Stimulated activated CD8-positive, alpha-beta memory T cell treated with anti-CD3 and anti-CD28 coated beads, Interleukin-15, amount 100 ng/mL, for 1 hour (primary cell): Measurements from ENCODE around the gene PBRM1.
A peak's percentile ranks its signal among the peaks of the same experiment; 100 is the strongest.
"Not testable (repeated sequence)": the region's sequence is repeated elsewhere in the genome, so short reads cannot be mapped to it uniquely, and the experiment has no call there.

Experiments
- DNase-seq: peaks from one replicate; pipeline ENCODE4 v3.0.0-alpha.2; 2020; ENCODE audit warnings: low read depth

PBRM1 gene

DNA sequence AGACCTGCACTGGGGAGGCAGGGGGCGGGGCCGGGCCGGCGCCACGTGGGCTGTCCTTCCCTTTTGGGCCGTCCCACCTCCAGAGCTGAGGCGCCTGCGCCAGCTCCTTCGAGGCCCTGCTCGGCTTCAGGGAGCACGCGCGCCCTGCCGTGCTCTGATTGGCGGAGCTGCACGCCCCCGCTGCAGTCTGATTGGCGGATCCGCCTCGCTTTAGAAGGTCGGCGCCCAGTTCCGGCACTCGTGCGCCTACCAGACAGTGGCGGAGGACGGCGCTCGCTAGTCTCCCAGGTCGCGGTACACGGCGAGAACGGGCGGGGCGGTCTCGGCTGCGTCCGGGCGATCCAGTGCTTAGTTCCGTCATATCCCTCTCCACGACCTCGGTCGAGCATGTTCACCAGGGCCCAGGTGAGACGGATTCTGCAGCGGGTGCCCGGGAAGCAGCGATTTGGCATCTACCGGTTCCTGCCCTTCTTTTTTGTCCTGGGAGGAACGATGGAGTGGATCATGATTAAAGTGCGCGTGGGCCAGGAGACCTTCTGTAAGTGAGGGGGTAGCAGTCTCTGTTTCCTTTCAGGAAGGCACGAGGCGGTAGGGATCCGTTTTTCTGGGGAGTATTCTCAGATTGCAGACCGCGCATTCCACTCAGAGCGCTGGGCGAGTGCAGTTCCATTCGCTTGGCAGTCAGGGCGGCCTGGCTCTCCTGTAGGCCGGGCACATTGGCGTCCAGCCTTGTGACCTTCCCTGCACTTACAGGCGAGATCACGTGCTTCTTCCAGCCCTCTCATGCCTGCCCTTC, 149.1 kb downstream of the PBRM1 start, which contains the start of gene UQCC5:
Gene UQCC5 (plus strand): TSS at position 237 of the 796 bp plus-strand sequence. CDS start 151 bp downstream, at position 388.
- DNase-seq = peak; percentile 88

- no peak for DNase-seq
Measured at GRCh38 chr3:52536112-52536368, 149.7 kb downstream of the PBRM1 start.

DNA sequence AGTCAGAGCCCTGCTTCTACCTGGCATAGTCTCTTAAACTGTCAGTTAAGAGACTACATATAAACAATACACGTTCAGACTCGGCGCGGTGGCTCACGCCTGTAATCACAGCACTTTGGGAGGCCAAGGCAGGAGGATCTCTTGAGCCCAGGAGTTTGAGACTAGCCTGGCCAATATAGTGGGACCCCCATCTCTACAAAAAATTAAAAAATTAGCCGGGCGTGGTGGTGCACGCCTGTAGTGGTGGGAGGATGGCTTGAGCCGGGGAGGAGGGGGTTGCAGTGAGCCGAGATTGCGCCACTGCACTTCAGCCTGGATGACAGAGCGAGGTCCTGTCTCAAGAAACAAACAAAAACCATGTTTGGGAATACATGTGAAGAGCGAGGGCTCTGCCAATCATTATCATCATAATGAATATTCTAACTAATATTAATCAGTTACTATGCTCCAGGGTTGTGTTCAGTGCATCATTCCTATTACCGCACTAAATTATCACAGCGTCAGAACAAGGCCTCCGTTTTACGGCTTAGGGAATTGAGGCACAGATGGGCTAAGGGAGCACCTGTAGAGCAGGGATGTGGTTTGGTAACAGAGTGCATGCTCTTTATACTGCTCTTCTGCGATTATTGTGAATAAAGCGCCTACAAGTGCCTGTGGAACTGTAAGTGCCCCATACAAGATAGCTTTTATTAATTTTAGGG, 150.2 kb downstream of the PBRM1 start:
- DNase-seq = no peak

GRCh38 chr3:52534281-52535183, 151.2 kb downstream of the PBRM1 start:
- DNase-seq = no peak

- DNase-seq = no peak
Measured at GRCh38 chr3:52533623-52534280, 152.0 kb downstream of the PBRM1 start, which contains the start of gene NT5DC2. Gene NT5DC2 (minus strand): TSS chr3:52533857. CDS start chr3:52533737, 120 bp downstream.

DNA sequence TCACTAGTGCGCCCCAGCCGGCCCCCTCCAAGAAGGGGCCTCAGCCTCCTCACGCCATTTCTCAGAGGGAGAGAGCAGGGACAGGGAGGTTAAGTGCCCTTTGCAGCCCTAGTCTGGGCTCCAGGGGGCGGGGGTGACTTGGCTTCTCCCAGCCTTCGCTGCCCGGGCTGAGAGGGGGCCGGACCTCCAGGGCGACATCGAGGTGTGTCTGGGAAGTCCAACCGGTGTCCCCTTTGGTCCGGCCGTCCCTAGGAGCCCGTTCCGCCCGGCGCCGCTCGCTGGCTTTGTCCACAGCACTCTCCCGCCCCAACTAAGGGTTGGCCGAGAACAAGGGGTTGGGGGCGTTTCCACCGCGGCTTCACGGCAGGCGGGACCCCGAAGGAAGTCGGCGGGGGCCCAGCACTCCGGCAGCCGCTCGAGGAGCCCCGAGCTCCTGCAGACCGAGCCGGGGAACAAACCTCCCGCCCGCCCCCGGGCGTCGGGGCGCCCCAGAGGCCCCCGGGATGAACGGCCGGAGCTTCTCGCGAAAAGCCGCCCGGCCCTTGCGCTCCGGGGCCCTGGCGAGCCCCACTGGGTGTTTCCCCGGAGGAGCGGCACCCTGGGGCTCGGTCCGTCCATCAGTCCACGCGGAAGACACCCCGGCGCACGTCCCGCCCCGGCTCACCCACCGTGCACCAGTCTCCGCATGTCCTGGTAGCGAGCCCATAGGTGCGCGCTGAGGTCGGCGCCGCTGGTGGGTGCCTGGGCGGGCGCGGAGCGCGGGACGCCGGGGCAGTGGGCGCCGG, 152.7 kb downstream of the PBRM1 start:
- DNase-seq = no peak

GRCh38 chr3:52532517-52532837, 153.2 kb downstream of the PBRM1 start:
- DNase-seq = no peak

DNA sequence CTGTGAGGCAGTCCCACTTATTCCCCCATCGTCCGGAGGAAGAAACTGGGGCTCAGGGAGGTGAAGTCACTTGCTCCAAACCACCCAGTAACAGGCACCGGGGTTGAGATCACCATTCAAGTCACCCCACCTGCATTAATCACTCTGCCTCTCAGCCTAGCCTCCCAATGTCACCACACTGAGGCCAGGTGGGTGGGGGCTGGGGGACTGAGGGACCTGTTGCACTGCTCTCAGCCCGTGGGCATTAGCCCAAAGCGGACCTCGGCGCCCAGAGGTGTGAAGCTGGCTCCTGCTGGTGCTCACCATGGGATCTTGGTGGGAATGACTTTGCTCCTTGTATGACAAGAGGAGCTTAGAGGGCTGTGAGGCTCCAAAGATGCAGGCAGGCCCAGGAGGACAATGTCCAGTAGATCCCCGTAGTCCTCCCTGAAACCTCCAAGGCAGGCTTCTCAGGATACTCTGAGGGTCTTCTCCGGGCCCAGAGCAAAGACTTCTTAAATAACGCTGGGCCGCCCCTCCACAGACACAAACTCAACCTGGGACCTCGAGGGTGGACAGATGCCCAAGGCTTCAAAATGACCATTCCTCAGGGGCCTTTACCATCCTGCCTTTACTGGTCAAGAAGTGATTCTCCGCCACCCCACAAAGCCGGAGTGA, 153.7 kb downstream of the PBRM1 start:
- DNase-seq = no peak

GRCh38 chr3:52530918-52531826, 154.5 kb downstream of the PBRM1 start:
- no peak for DNase-seq

- DNase-seq = no peak
Measured at GRCh38 chr3:52529376-52530333, 156.1 kb downstream of the PBRM1 start.

DNA sequence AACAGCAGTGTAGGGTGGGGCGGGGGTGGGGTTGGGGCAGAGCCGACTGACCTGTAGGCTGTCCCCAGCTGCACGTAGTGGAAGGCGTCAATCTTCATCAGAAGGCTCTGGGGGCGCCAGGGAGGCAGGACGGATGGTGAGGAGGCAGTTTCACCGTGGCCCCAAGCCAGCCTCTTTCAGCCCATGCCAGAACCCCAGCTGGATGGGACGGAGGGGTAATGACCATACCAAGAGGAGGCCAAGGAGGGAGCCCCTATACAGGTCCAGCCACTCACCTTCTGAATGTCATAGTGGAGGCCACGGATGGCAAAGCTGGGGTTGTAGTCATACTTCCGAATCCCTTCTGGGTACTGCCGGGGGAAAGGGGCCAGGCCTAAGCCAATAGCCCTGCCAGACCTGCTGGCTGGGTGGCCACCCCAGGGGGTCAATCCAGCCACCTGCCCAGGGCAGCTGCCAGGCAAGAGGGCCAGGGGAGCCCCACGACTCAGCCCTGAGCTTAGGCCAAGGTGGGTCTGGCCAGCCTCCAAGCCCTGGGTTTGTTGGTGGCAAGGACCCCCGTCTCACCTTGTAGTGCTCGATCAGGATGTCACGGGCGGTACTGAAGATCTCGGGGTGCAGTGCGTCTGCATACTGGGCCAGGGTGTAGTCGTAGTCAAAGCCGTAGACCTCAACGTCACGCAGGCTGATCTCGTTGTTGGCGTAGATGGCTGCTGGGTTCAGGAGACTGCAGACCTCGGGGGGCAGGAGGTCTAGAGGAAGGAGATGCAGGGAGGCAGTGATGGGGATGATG, 156.9 kb downstream of the PBRM1 start:
- DNase-seq = no peak

- DNase-seq = no peak
Measured at GRCh38 chr3:52527732-52528585, 157.8 kb downstream of the PBRM1 start.

DNA sequence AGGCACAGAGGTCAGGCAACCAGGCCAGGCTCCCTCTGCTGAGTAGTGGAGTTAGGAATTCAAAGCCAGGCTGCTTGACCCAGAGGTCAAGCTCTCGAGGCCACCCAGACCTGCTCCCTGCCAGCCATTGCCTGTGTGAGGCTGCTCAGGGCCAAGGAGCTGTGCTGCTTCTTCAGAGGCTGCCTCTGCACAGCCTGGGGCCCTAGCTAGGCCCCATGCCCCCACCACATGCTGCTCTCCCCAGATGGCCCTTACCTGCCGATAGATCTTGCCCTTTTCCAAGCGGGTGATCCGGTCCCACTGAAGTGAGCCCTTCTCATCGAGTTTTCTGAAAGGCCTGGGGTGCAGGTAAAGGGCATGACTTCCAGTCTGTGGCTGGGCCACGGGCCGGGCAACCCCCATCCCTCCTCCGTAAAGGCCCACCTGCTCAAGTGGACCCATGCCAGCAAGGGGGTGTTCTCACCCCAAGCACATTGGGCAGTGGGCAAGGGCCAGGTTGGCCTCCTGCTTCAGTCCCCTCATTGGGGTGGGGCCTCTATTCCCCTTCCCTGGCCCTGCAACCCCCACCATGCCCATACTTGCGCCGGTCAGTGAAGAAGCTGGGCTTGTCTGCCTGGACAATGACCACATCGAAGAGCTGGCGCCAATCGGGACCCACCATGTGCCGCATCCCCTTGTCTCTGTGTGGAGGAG, 158.5 kb downstream of the PBRM1 start:
- DNase-seq = no peak

DNA sequence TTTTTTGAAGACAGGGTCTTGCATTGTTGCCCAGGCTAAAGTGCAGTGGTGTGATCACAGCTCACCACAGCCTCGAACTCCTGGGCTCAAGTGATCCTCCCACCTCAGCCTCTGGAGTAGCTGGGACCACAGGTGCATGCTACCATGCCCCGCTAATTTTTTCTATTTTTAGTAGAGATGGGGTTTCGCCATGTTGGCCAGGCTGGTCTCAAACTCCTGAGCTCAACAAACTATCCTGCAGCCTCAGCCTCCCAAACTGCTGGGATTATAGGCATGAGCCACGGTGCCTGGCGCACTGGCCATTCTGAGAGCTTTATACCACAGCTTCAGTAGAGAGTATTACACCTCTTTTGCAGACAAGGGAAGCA, 159.1 kb downstream of the PBRM1 start:
- DNase-seq = not testable (repeated sequence)

GRCh38 chr3:52525680-52526561, 159.8 kb downstream of the PBRM1 start:
- no peak for DNase-seq
